ENCODE results near the gene TAS2R8.
"Not testable (repeated sequence)": the region's sequence is repeated elsewhere in the genome, so short reads cannot be mapped to it uniquely, and the experiment has no call there.

- TF ChIP-seq CTCF (conservative IDR thresholded peaks at IDR 0.05 in 1 of 2, IDR thresholded peaks at IDR 0.05 in 1 of 2; ENCODE audit: extremely low read depth in 1 of 2, insufficient read depth in 1 of 2, low read depth in 1 of 2, low read length in 2 of 2); EZH2 (IDR thresholded peaks at IDR 0.05; ENCODE audit: borderline replicate concordance, low read length): not testable (repeated sequence)
Measured at GRCh38 chr12:10791769-10792168, 15.3 kb downstream of the TAS2R8 start.
